Activated CD8-positive, alpha-beta memory T cell treated with anti-CD3 and anti-CD28 coated beads for 24 hours (primary cell): ENCODE measurements around the gene KCNK16.

Source experiments
- DNase-seq: peaks from one replicate; pipeline ENCODE4 v3.0.0-alpha.2; 2020

The KCNK16 gene

GRCh38 chr6:39341352-39341751, 18.9 kb upstream of the KCNK16 start:
- DNase-seq: no peak

GRCh38 chr6:39339868-39340550, 17.5 kb upstream of the KCNK16 start:
- no peak for DNase-seq

- no peak for DNase-seq
Measured at GRCh38 chr6:39339096-39339867, 16.8 kb upstream of the KCNK16 start.

DNA sequence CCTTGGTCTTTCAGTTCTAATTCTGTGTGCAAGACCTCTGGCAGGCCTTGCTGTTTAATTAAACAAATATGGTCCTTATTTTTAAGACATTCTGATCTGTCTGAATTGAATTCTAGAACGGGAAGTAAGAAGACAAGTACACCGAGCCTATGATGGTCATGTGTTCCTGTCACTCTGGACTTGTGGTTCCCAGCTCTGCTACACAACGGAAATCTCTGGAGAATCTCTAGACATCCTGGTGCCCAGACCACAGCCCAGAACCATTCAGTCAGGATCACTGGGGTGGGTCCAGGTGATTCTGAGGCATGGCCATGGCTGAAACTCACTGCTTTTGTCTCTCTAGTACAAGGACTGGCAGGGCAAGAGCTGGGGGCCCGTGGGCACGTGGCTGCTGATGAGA, 15.9 kb upstream of the KCNK16 start:
- no peak for DNase-seq

GRCh38 chr6:39335780-39336545, 13.5 kb upstream of the KCNK16 start:
- DNase-seq: no peak

DNA sequence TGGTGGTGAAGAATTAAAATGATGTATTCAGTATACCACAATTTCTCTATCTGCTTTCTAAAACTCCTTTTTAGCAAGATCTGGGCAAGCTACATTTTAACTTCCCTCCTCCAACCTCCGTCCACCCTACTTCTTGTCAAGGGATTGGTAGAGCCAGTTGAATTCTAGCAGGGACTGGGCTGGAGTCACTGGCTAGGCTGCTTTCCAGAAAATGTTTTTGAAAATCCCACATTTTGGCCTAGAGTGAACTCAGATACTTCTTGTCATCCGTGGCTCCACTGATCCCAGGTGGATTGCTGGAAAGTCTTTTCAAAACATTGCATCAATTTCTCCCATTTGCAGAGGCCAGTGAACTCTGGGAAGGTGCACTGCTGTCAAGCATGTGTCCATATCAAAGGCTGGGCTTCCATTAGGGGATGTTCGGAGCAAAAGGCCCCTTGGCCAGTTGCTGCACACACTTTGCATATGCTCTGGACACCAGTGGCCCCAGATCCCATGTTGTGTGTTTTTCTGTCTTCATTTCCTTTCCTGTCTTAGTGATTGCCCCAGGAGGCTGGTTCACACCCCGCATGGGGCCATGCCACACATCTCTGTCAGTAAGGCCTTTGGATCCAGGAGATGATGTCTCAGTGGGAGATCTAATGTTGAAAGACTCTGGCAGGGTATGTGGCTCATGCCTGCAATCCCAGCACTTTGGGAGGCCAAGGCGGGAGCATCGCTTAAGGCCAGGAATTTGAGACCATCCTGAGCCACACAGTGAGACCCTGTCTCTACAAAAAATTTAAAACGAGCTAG, 11.3 kb upstream of the KCNK16 start:
- no peak for DNase-seq

- DNase-seq: no peak
Measured at GRCh38 chr6:39330476-39330875, 8.0 kb upstream of the KCNK16 start.

DNA sequence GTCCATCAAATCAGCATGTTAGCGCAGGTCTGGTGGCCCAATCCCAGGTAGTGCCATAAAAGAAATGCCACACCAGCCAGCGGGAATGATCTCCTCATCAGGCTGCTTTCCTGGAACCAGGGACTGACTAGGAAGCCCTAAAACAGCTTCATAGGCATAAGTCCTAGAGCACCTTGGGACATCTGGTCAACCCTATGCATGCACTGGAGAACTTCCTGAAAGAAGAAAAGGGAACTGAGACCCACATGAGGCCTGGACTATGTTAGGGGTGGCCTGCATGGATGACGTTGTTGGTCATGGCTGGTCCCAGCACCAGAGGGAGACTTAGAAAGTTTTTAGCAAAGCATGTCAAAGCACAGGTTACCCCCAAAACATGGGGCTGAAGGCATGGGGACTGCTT, 7.6 kb upstream of the KCNK16 start:
- DNase-seq: no peak

DNA sequence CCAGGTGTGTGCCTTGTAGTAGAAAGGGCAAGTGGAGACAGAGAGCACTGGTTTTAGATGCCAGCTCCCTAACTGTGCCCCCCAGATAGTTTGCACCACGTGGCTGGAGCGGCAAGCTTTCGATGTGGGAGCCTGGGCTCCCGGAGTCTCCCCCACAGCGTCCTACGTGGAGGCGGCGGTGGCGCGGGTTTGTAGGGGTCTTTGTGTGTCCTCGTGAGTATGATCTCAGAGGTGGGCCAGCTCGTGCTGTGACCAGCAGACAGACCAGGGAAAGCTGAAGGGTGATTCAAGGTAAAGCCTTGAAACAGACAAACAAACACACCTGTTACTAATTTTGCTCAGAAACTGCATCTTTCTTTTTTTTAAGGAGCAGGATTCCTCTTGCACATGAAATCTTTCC, 5.6 kb upstream of the KCNK16 start:
- no peak for DNase-seq

GRCh38 chr6:39327507-39327906, 5.0 kb upstream of the KCNK16 start:
- DNase-seq: no peak

DNA sequence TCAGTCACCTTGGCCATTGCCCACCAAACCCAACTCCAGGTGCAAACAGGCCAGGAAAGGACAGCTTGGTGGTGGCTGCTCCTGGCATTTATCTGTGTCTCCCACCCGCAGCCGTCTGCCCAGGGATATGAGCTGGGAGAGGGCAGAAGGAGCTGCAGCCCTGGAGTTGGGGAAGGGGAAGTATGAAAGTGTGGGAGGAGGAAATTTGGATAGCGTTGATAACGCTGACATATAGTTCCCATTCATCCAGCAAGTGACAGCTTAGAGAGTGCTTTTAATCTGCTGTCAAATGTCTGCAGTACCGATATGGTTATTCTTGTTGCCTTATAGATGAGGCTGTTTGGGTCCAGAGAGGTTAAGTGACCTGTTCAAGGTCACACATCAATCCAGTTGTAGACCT, 741 bp downstream of the KCNK16 start:
- no peak for DNase-seq

DNA sequence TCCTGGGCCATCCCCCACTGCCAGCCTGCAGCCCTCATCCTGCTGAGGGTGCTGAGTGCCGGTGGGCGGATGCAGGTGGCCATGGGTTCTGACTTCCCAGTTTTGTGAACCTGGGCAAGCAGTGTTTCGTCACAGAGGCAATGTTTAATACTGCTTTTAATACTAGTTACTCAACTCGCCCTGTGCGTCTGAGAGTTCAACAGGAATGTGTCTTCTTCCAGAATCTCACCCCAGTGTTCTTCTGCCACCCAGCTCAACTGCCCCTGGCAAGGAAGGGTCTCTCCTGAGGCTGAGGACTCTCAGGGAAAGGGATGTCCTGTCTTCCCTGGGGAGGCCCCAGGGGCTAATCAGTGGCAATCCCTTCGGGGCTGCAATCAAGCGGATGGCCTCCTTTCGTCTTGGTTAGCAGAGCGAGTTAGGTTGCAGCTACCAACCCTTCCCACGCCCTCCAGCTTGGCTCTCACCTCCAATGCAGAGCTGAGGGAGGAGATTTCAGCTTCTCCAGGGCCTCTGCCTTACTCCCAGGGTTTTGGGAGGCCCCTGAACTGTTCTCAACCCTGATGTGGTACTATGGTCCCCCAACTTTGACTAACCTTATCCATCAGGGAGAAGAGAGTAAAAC, 2.0 kb downstream of the KCNK16 start:
- no peak for DNase-seq

DNA sequence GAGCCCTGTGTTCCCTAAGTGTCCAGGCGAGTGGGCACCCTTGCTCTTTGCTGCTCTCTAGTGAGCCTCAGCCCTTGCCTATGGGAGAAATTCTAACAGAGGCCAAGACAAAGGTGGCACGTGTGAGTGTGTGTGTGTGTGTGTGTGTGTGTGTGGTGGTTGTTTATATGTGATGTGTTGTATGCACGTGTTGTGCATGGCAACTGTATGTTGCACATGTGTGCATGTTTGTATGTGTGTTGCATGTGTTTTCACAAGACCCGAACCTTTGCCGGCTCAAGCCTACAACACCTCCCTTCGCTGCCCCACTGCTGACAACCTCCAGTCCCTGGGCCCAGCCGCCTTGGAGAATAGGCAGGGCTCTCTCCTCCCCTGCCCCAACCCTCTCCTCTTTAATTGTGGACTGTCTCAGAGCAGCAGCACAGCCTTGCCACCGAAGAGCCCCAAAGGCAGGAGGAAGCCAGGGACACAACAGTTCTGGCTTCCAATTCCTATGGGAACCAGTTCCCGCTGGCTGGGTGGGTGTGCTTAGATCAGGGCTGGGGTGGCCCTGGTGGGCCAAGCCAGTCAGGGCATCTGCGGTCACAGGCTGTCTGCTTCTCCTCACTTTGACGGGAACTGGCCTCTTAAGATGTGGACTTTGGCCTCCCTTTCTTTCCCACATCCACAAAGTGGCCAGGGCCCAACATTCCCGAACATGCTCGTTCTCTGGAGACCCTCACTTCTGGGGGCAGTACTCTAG, 2.7 kb downstream of the KCNK16 start:
- DNase-seq: no peak

- DNase-seq: no peak
Measured at GRCh38 chr6:39317256-39317655, 5.2 kb downstream of the KCNK16 start.

DNA sequence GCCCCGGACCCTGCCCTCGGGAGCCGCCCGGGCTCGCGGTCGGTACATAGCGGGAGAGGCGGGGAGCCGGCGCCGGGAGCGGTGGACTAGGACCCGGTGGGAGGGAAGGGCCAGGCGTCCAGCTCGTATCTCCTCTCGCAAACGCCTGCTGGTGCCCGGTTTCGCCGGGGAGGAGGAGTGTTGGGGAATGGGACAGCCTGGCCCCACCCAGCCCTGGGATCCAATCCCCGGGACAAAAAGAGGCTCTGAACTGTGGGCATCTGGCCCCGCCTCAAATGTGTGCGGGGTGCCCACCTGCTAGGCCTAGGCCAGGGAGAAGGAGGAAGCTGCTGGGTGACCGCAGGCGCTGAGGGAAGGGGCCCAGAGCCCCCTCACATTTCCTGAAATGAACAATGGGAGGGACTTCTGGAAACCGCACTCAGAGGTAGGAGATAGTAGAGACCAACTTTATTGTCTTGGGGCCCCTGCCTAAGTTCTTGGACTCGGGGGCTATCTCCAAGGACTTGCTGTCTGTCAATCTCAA, 8.2 kb downstream of the KCNK16 start, which contains the start of gene KCNK17:
Gene KCNK17, minus strand, starts transcription at position 147 of the 523 bp plus-strand sequence. Its CDS starts 99 bp downstream, at position 48.
- DNase-seq: no peak

- no peak for DNase-seq
Measured at GRCh38 chr6:39313526-39314272, 8.8 kb downstream of the KCNK16 start.

GRCh38 chr6:39312912-39313525, 9.5 kb downstream of the KCNK16 start:
- no peak for DNase-seq

DNA sequence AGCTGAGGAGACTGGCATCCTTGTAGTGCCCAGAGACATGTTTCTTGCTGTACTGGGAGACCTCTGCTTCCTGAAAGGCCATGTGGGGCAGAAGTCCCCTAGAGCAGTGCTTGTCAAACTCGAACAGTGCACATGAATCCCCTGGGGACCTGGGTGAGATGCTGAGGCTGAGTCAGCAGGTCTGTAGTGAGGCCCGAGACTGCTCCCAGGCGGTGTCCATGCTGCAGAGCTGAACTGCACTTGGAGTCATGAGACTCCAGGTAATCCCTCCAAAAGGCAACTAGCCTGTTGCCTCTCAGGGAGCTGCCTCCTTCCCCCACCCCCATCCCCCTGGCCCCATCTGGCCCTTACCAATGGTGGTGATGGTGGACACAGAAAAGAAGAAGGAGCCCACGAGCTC, 12.0 kb downstream of the KCNK16 start:
- DNase-seq: no peak

- DNase-seq: peak; percentile 81
Measured at GRCh38 chr6:39309942-39310531, 12.5 kb downstream of the KCNK16 start.

GRCh38 chr6:39307462-39307861, 15.0 kb downstream of the KCNK16 start:
- no peak for DNase-seq
